ENCODE data around the gene TPST2.

GRCh38 chr22:26512149-26512793 is 77.7 kb downstream of the TPST2 start, which contains the start of gene TFIP11:
- TF ChIP-seq, protein P1, sequence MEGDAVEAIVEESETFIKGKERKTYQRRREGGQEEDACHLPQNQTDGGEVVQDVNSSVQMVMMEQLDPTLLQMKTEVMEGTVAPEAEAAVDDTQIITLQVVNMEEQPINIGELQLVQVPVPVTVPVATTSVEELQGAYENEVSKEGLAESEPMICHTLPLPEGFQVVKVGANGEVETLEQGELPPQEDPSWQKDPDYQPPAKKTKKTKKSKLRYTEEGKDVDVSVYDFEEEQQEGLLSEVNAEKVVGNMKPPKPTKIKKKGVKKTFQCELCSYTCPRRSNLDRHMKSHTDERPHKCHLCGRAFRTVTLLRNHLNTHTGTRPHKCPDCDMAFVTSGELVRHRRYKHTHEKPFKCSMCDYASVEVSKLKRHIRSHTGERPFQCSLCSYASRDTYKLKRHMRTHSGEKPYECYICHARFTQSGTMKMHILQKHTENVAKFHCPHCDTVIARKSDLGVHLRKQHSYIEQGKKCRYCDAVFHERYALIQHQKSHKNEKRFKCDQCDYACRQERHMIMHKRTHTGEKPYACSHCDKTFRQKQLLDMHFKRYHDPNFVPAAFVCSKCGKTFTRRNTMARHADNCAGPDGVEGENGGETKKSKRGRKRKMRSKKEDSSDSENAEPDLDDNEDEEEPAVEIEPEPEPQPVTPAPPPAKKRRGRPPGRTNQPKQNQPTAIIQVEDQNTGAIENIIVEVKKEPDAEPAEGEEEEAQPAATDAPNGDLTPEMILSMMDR (IDR thresholded peaks at IDR 0.05), result no peak
- TF ChIP-seq POLR2A (IDR thresholded peaks at IDR 0.05), result peak in 3 of 4 donors; percentile 30 to 59 (median 58)

Measured in esophagus squamous epithelium (tissue), 4 donors.